MM.1S (cell line): ENCODE data around the gene CHD9NB.
A peak's percentile ranks its signal among the peaks of the same experiment; 100 is the strongest.

Experiments
- DNase-seq: peaks from one replicate; pipeline ENCODE4 v3.0.0-alpha.2; 2015
- H2AFZ ChIP-seq: fragments of 300-600 bp; sonication (generic); 2 replicates; pipeline ENCODE4 v1.6.0; 2016; ENCODE audit warnings: antibody characterized with exemption, low read length
- H3F3A ChIP-seq: fragments of 300-600 bp; sonication (generic); 2 replicates; pipeline ENCODE4 v1.6.1; 2016; ENCODE audit warnings: mild to moderate bottlenecking, antibody characterized with exemption, low read length, moderate library complexity, mixed read lengths; ENCODE audit not compliant: insufficient read depth
- H3K27ac ChIP-seq: fragments of 300-600 bp; sonication (generic); 2 replicates; pipeline ENCODE4 v1.5.1; 2016; ENCODE audit warnings: mild to moderate bottlenecking, low read length
- H3K27me3 ChIP-seq: fragments of 300-600 bp; sonication (generic); replicated peaks from 2 replicates; pipeline ENCODE4 v1.6.0; 2016; ENCODE audit warnings: low read length; ENCODE audit not compliant: insufficient read depth
- H3K36me3 ChIP-seq: fragments of 300-600 bp; sonication (generic); replicated peaks from 2 replicates; pipeline ENCODE4 v1.6.1; 2016; ENCODE audit warnings: mild to moderate bottlenecking, low read length, mixed read lengths; ENCODE audit not compliant: insufficient read depth
- H3K4me1 ChIP-seq: fragments of 300-600 bp; sonication (generic); 2 replicates; pipeline ENCODE4 v1.6.1; 2016; ENCODE audit warnings: low read length, mixed read lengths
- H3K4me2 ChIP-seq: fragments of 300-600 bp; sonication (generic); 2 replicates; pipeline ENCODE4 v1.6.0; 2016; ENCODE audit warnings: low read depth, low read length
- H3K4me3 ChIP-seq: fragments of 300-600 bp; sonication (generic); 2 replicates; pipeline ENCODE4 v1.5.1; 2016; ENCODE audit warnings: low read length, mixed read lengths
- H3K79me2 ChIP-seq: fragments of 300-600 bp; sonication (generic); 2 replicates; pipeline ENCODE4 v1.6.1; 2016; ENCODE audit warnings: mixed run types, low read length, mixed read lengths
- H3K9ac ChIP-seq: fragments of 300-600 bp; sonication (generic); 2 replicates; pipeline ENCODE4 v1.6.1; 2016; ENCODE audit warnings: low read length, mixed read lengths
- H3K9me2 ChIP-seq: fragments of 300-600 bp; sonication (generic); replicated peaks from 2 replicates; pipeline ENCODE4 v1.6.1; 2016; ENCODE audit warnings: mild to moderate bottlenecking, low read length, mixed read lengths; ENCODE audit not compliant: insufficient read depth
- H3K9me3 ChIP-seq: fragments of 300-600 bp; sonication (generic); replicated peaks from 2 replicates; pipeline ENCODE4 v1.6.1; 2016; ENCODE audit warnings: mild to moderate bottlenecking, low read length, mixed read lengths; ENCODE audit not compliant: insufficient read depth
- H4K20me1 ChIP-seq: fragments of 300-600 bp; sonication (generic); 2 replicates; pipeline ENCODE4 v1.6.1; 2016; ENCODE audit warnings: mild to moderate bottlenecking, low read length, moderate library complexity, mixed read lengths; ENCODE audit not compliant: insufficient read depth
- CTCF ChIP-seq: fragments of 300-600 bp; sonication (generic); IDR thresholded peaks from 2 replicates; pipeline ENCODE4 v1.5.1; 2016; ENCODE audit warnings: antibody characterized with exemption, low read length, mixed read lengths
- EZH2 ChIP-seq: fragments of 300-600 bp; sonication (generic); optimal IDR thresholded peaks from 2 replicates; pipeline ENCODE3; 2017; ENCODE audit warnings: low read depth, mild to moderate bottlenecking, antibody characterized with exemption, low read length, mixed read lengths
- EZH2phosphoT487 ChIP-seq: fragments of 300-600 bp; sonication (generic); IDR thresholded peaks from 2 replicates; pipeline ENCODE4 v1.6.1; 2018; ENCODE audit warnings: antibody characterized with exemption, low read length

The CHD9NB gene

GRCh38 chr16:53071748-53072301, 19.1 kb upstream of the CHD9NB start:
- Histone ChIP-seq H2AFZ (no peak overlapping the region), H3K9me2 (no peaks in the 10 kb centered on the region), H3K36me3 (no peaks in the 10 kb centered on the region), H3K27ac (no peak overlapping the region), H3K9me3 (no peaks in the 10 kb centered on the region), H3K4me1 (peaks cover 29% of the 10 kb centered on the region), H4K20me1 (no peaks in the 10 kb centered on the region), H3K4me2 (no peak overlapping the region), H3K79me2 (peaks cover 57% of the 10 kb centered on the region), H3K4me3 (no peak overlapping the region), H3K9ac (no peak overlapping the region), H3K27me3 (no peaks in the 10 kb centered on the region), H3F3A (peaks cover 23% of the 10 kb centered on the region)
- TF ChIP-seq CTCF: no peak
- no peak for TF ChIP-seq EZH2phosphoT487
- no peak for TF ChIP-seq EZH2
- no peak for DNase-seq

GRCh38 chr16:53069772-53070171, 17.1 kb upstream of the CHD9NB start:
- no peak overlapping the region for H3K4me3 ChIP-seq
- H3K9me2 ChIP-seq: no peaks in the 10 kb centered on the region
- TF ChIP-seq EZH2phosphoT487: no peak
- TF ChIP-seq EZH2: no peak
- no peak for TF ChIP-seq CTCF
- no peak overlapping the region for H3K27ac ChIP-seq
- no peaks in the 10 kb centered on the region for H3K9me3 ChIP-seq
- H3K4me2 ChIP-seq: 0 out of 2 replicates have a peak overlapping the region, but pooled peaks have one; percentile 26
- no peaks in the 10 kb centered on the region for H3K27me3 ChIP-seq
- no peak overlapping the region for H3K9ac ChIP-seq
- no peaks in the 10 kb centered on the region for H3K36me3 ChIP-seq
- peaks cover 73% of the 10 kb centered on the region for H3K79me2 ChIP-seq
- DNase-seq: no peak
- H3F3A ChIP-seq: peaks cover 23% of the 10 kb centered on the region
- no peak overlapping the region for H2AFZ ChIP-seq
- peaks cover 29% of the 10 kb centered on the region for H3K4me1 ChIP-seq
- no peaks in the 10 kb centered on the region for H4K20me1 ChIP-seq

GRCh38 chr16:53068423-53068833, 15.7 kb upstream of the CHD9NB start:
- H4K20me1 ChIP-seq: no peaks in the 10 kb centered on the region
- H3K79me2 ChIP-seq: peaks cover 82% of the 10 kb centered on the region
- peaks cover 23% of the 10 kb centered on the region for H3F3A ChIP-seq
- peak overlapping the region; percentile 19 for H3K4me3 ChIP-seq
- H3K27me3 ChIP-seq: no peaks in the 10 kb centered on the region
- no peaks in the 10 kb centered on the region for H3K9me2 ChIP-seq
- H3K9ac ChIP-seq: no peak overlapping the region
- no peak for TF ChIP-seq CTCF
- no peak for TF ChIP-seq EZH2
- H3K9me3 ChIP-seq: no peaks in the 10 kb centered on the region
- no peaks in the 10 kb centered on the region for H3K36me3 ChIP-seq
- H2AFZ ChIP-seq: peak overlapping the region; percentile 23; the same call in 1 of the 2 replicates
- peak overlapping the region; percentile 72 for H3K4me2 ChIP-seq
- DNase-seq: peak; percentile 83
- peaks cover 29% of the 10 kb centered on the region for H3K4me1 ChIP-seq
- H3K27ac ChIP-seq: peak overlapping the region; percentile 68; the same call in 1 of the 2 replicates
